ENCODE measurements around the gene ABCC1.
"Not testable (repeated sequence)": the region's sequence is repeated elsewhere in the genome, so short reads cannot be mapped to it uniquely, and the experiment has no call there.

Gene ABCC1

GRCh38 chr16:16189842-16190241, 240.4 kb downstream of the ABCC1 start:
- no peak for DNase-seq (ENCODE audit: low read depth)

- no peak for DNase-seq (ENCODE audit: low read depth)
These were observed 241.1 kb downstream of the ABCC1 start for GRCh38 chr16:16190546-16190945.

GRCh38 chr16:16190966-16191365, 241.6 kb downstream of the ABCC1 start:
- not testable (repeated sequence) for DNase-seq (ENCODE audit: low read depth)

- DNase-seq (ENCODE audit: low read depth), result no peak
These were observed 242.2 kb downstream of the ABCC1 start for GRCh38 chr16:16191493-16192167.
